Measurements from ENCODE around the gene UBE2J2.

The UBE2J2 gene

GRCh38 chr1:1254667-1254998, 19.0 kb downstream of the UBE2J2 start:
- peaks cover 68% of the 10 kb centered on the region for H3K36me3 ChIP-seq (ENCODE audit: insufficient read depth, low read length)
- DNase-seq = no peak

GRCh38 chr1:1253972-1254666, 19.5 kb downstream of the UBE2J2 start:
- Histone ChIP-seq H3K36me3 (ENCODE audit: insufficient read depth, low read length) (peaks cover 63% of the 10 kb centered on the region), H3K9ac (ENCODE audit: low read depth, low read length) (no peak overlapping the region)
- no peak for TF ChIP-seq CTCF (IDR thresholded peaks at IDR 0.05; ENCODE audit: borderline replicate concordance, extremely low read depth, low read length, poor library complexity, severe bottlenecking)
- no peak for TF ChIP-seq EZH2 (IDR thresholded peaks at IDR 0.05; ENCODE audit: borderline replicate concordance, low read depth, low read length, severe bottlenecking)

More at GRCh38 chr1:1254667-1254998, 19.0 kb downstream of the UBE2J2 start:
- Histone ChIP-seq H3K27ac (ENCODE audit: low read length) (no peak overlapping the region), H3K27me3 (ENCODE audit: insufficient read depth, low read length, poor library complexity) (no peaks in the 10 kb centered on the region), H3K4me1 (ENCODE audit: insufficient read depth, low read length) (peaks cover 24% of the 10 kb centered on the region), H3K4me2 (ENCODE audit: insufficient read depth, low read length) (no peak overlapping the region), H3K4me3 (ENCODE audit: low read depth in 1 of 2, low read length in 2 of 2) (no peak overlapping the region), H2AFZ (ENCODE audit: low read depth, low read length) (no peak overlapping the region), H3K9me3 (ENCODE audit: insufficient read depth, low read length, severe bottlenecking) (no peaks in the 10 kb centered on the region), H4K20me1 (ENCODE audit: insufficient read depth, low read length) (peaks cover 26% of the 10 kb centered on the region), H3K79me2 (ENCODE audit: insufficient read depth, low read length) (peaks cover 18% of the 10 kb centered on the region), H3K9ac (ENCODE audit: low read depth, low read length) (no peak overlapping the region)
- ATAC-seq (ENCODE audit: insufficient read depth, low read depth) = no peak
- no peak for TF ChIP-seq CTCF (IDR thresholded peaks at IDR 0.05; ENCODE audit: borderline replicate concordance, extremely low read depth, low read length, poor library complexity, severe bottlenecking)
- no peak for TF ChIP-seq EZH2 (IDR thresholded peaks at IDR 0.05; ENCODE audit: borderline replicate concordance, low read depth, low read length, severe bottlenecking)

DNA sequence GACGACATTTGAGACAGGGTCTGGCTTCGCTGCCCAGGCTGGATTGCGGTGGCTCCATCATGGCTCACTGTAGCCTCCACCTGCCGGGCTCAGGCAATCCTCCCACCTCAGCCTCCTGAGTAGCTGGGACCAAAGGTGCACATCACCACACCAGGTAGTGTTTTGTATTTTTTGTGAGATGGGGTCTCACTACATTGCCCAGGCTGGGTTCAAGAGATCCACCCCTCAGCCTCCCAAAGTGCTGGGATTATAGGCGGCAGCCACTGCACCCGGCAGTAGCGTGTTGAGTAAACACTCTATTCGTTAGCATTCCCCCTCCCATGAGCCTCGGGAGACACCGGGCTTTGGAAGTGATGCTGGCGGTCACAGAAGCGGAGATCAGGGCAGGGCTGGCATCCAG, 20.3 kb downstream of the UBE2J2 start:
- H3K4me2 ChIP-seq (ENCODE audit: insufficient read depth, low read length) = no peak overlapping the region
- H3K36me3 ChIP-seq (ENCODE audit: insufficient read depth, low read length) = peaks cover 55% of the 10 kb centered on the region
- H3K27ac ChIP-seq (ENCODE audit: low read length) = no peak overlapping the region
- ATAC-seq (ENCODE audit: insufficient read depth, low read depth) (no peak), DNase-seq (no peak)
- no peaks in the 10 kb centered on the region for H3K9me3 ChIP-seq (ENCODE audit: insufficient read depth, low read length, severe bottlenecking)
- no peak overlapping the region for H3K9ac ChIP-seq (ENCODE audit: low read depth, low read length)
- no peaks in the 10 kb centered on the region for H3K27me3 ChIP-seq (ENCODE audit: insufficient read depth, low read length, poor library complexity)
- H3K79me2 ChIP-seq (ENCODE audit: insufficient read depth, low read length) = peaks cover 7% of the 10 kb centered on the region; the same call in 1 of the 2 replicates
- no peak overlapping the region for H2AFZ ChIP-seq (ENCODE audit: low read depth, low read length)
- TF ChIP-seq CTCF (IDR thresholded peaks at IDR 0.05; ENCODE audit: borderline replicate concordance, extremely low read depth, low read length, poor library complexity, severe bottlenecking) (no peak), EZH2 (IDR thresholded peaks at IDR 0.05; ENCODE audit: borderline replicate concordance, low read depth, low read length, severe bottlenecking) (no peak)
- H4K20me1 ChIP-seq (ENCODE audit: insufficient read depth, low read length) = peaks cover 16% of the 10 kb centered on the region
- H3K4me3 ChIP-seq (ENCODE audit: low read depth in 1 of 2, low read length in 2 of 2) = no peak overlapping the region
- peaks cover 24% of the 10 kb centered on the region for H3K4me1 ChIP-seq (ENCODE audit: insufficient read depth, low read length)

More at GRCh38 chr1:1253972-1254666, 19.5 kb downstream of the UBE2J2 start:
- H3K27me3 ChIP-seq (ENCODE audit: insufficient read depth, low read length, poor library complexity) = no peaks in the 10 kb centered on the region
- no peak overlapping the region for H3K27ac ChIP-seq (ENCODE audit: low read length)
- H3K4me1 ChIP-seq (ENCODE audit: insufficient read depth, low read length) = peaks cover 24% of the 10 kb centered on the region
- H3K4me2 ChIP-seq (ENCODE audit: insufficient read depth, low read length) = no peak overlapping the region
- ATAC-seq (ENCODE audit: insufficient read depth, low read depth) = no peak
- H2AFZ ChIP-seq (ENCODE audit: low read depth, low read length) = no peak overlapping the region
- H3K79me2 ChIP-seq (ENCODE audit: insufficient read depth, low read length) = peaks cover 15% of the 10 kb centered on the region
- no peak overlapping the region for H3K4me3 ChIP-seq (ENCODE audit: low read depth in 1 of 2, low read length in 2 of 2)
- peaks cover 23% of the 10 kb centered on the region for H4K20me1 ChIP-seq (ENCODE audit: insufficient read depth, low read length)
- no peaks in the 10 kb centered on the region for H3K9me3 ChIP-seq (ENCODE audit: insufficient read depth, low read length, severe bottlenecking)
- DNase-seq = no peak

Measured in DND-41 (cell line).